Hepatocyte (in vitro differentiated cells): Measurements from ENCODE around the gene MAP1A.

Experiments used
- CTCF ChIP-seq: fragments of 200-600 bp; sonication (generic); IDR thresholded peaks from 2 replicates; pipeline ENCODE4 v1.5.1; 2016; ENCODE audit warnings: antibody characterized with exemption, mild to moderate bottlenecking; ENCODE audit not compliant: poor library complexity
- EZH2 ChIP-seq: fragments of 200-600 bp; sonication (generic); IDR thresholded peaks from 2 replicates; pipeline ENCODE4 v1.6.1; 2016; ENCODE audit warnings: antibody characterized with exemption, mild to moderate bottlenecking, borderline replicate concordance
- EZH2phosphoT487 ChIP-seq: fragments of 200-600 bp; sonication (generic); IDR thresholded peaks from one replicate; pipeline ENCODE4 v1.6.1; 2018; ENCODE audit warnings: antibody characterized with exemption, mild to moderate bottlenecking, low read depth, moderate library complexity; ENCODE audit not compliant: unreplicated experiment, severe bottlenecking

GRCh38 chr15:43545426-43545825 lies 28.0 kb downstream of the MAP1A start:
- TF ChIP-seq CTCF (no peak), EZH2phosphoT487 (no peak), EZH2 (no peak)
